Measurements from ENCODE around the gene METTL16. TPM values are rescaled to one million over a fixed set of nuclear protein-coding genes. Genes with fewer than 3 reads are reported as not detected.
A peak's percentile ranks its signal among the peaks of the same experiment; 100 is the strongest.
"Not testable (repeated sequence)": the region's sequence is repeated elsewhere in the genome, so short reads cannot be mapped to it uniquely, and the experiment has no call there.

Gene METTL16
- total RNA-seq = 10 to 100 TPM; 50.1 to 51.8 TPM
- polyA plus RNA-seq = 10 to 100 TPM in 1 of 2 donors, 1 to 10 TPM in 1; 7.5 to 28.9 TPM

- Histone ChIP-seq H3K36me3 (ENCODE audit: insufficient read depth, low read length) (no peaks in the 10 kb centered on the region), H3K27me3 (ENCODE audit: insufficient read depth, low read length) (no peaks in the 10 kb centered on the region), H3K4me1 (ENCODE audit: insufficient read depth, low read length) (peaks cover 36% of the 10 kb centered on the region), H3K9me3 (ENCODE audit: control insufficient read depth in 1 of 2, low read length in 2 of 2) (no peaks in the 10 kb centered on the region), H3K27ac (ENCODE audit: low read depth, low read length) (peak within 1 kb of the TSS; percentile 77), H3K4me3 (ENCODE audit: low read length in 2 of 2) (peak within 1 kb of the TSS; percentile 77 to 99)
- CTCF ChIA-PET (ENCODE audit: partially characterized antibody) = interaction anchor here (1.1 to 1.8 kb wide), 3 partner anchors 12 to 96 kb away, joined by 4 to 7 read pairs (median 5); no protein-coding TSS in a partner anchor
- intact Hi-C loops (cut with micrococcal nuclease) = loop anchor here (1.0 to 2.0 kb wide), 4 partner anchors 82 to 200 kb away; partner anchors contain the start of genes CLUH, MNT and PAFAH1B1
- Mint-ChIP-seq H3K4me3 (peak within 1 kb of the TSS in 4 of 8 donors; percentile 53 to 66 (median 59)), H3K9me3 (no peaks in the 10 kb centered on the region), H3K36me3 (peaks cover 8 to 13% of the 10 kb centered on the region in 2 donors), H3K27me3 (no peaks in the 10 kb centered on the region), H3K4me1 (peaks cover 13 to 20% (median 16%) of the 10 kb centered on the region in 4 donors), H3K27ac (peak within 1 kb of the TSS in 6 of 7 donors; percentile 35 to 89 (median 42))
- DNase-seq = peak; percentile 94 to 99 (median 96)
- POLR2A ChIA-PET (ENCODE audit: partially characterized antibody) = interaction anchor here (0.8 to 2.2 kb wide), 13 partner anchors 12 to 487 kb away, joined by 3 to 26 read pairs (median 4); partner anchors contain the start of genes PAFAH1B1, RTN4RL1, SMG6 and TSR1
These were observed at the start of gene METTL16 for GRCh38 chr17:2511462-2512369. Gene METTL16 (minus strand): TSS chr17:2511888. CDS start chr17:2502331, 9,557 bp downstream.

- intact Hi-C loops (cut with micrococcal nuclease) = no loop called here
- H3K4me3 ChIP-seq (ENCODE audit: low read length in 2 of 2) = no peak overlapping the region
- no peak overlapping the region for H3K4me3 Mint-ChIP-seq
- POLR2A ChIA-PET (ENCODE audit: partially characterized antibody) = no interaction called here
- H3K27ac Mint-ChIP-seq = no peak overlapping the region
- no peak overlapping the region for H3K27ac ChIP-seq (ENCODE audit: low read depth, low read length)
- H3K9me3 ChIP-seq (ENCODE audit: control insufficient read depth in 1 of 2, low read length in 2 of 2) = no peaks in the 10 kb centered on the region
- H3K4me1 ChIP-seq (ENCODE audit: insufficient read depth, low read length) = no peaks in the 10 kb centered on the region
- H3K4me1 Mint-ChIP-seq = peaks cover 0 to 11% (median 4%) of the 10 kb centered on the region in 4 donors
- peaks cover 5 to 12% of the 10 kb centered on the region in 2 donors for H3K27me3 Mint-ChIP-seq
- H3K27me3 ChIP-seq (ENCODE audit: insufficient read depth, low read length) = no peaks in the 10 kb centered on the region
- peaks cover 0 to 8% (median 0%) of the 10 kb centered on the region in 8 donors for H3K9me3 Mint-ChIP-seq
- H3K36me3 Mint-ChIP-seq = no peaks in the 10 kb centered on the region
- CTCF ChIA-PET (ENCODE audit: partially characterized antibody) = interaction anchor here (0.7 kb wide), 1 partner anchor 672 kb away, joined by 3 read pairs; no protein-coding TSS in a partner anchor
- H3K36me3 ChIP-seq (ENCODE audit: insufficient read depth, low read length) = no peaks in the 10 kb centered on the region
- no peak for DNase-seq
These were observed 49.0 kb upstream of the METTL16 start for GRCh38 chr17:2560658-2561057.

GRCh38 chr17:2551928-2552327, 40.2 kb upstream of the METTL16 start:
- no peak for DNase-seq
- Histone ChIP-seq H3K4me1 (ENCODE audit: insufficient read depth, low read length) (no peaks in the 10 kb centered on the region), H3K9me3 (ENCODE audit: control insufficient read depth in 1 of 2, low read length in 2 of 2) (no peaks in the 10 kb centered on the region), H3K27me3 (ENCODE audit: insufficient read depth, low read length) (no peaks in the 10 kb centered on the region), H3K36me3 (ENCODE audit: insufficient read depth, low read length) (no peaks in the 10 kb centered on the region), H3K4me3 (ENCODE audit: low read length in 2 of 2) (no peak overlapping the region), H3K27ac (ENCODE audit: low read depth, low read length) (no peak overlapping the region)
- ChIA-PET POLR2A (ENCODE audit: partially characterized antibody) (no interaction called here), CTCF (ENCODE audit: partially characterized antibody) (no interaction called here)
- Mint-ChIP-seq H3K27me3 (peaks cover 6 to 10% of the 10 kb centered on the region in 2 donors), H3K36me3 (no peaks in the 10 kb centered on the region), H3K4me1 (no peaks in the 10 kb centered on the region), H3K27ac (peak overlapping the region in 1 of 7 donors; percentile 42), H3K9me3 (peaks cover 0 to 3% (median 0%) of the 10 kb centered on the region in 8 donors), H3K4me3 (no peak overlapping the region)
- intact Hi-C loops (cut with micrococcal nuclease) = no loop called here

GRCh38 chr17:2551493-2551892, 39.8 kb upstream of the METTL16 start:
- CTCF ChIA-PET (ENCODE audit: partially characterized antibody) = no interaction called here
- Histone ChIP-seq H3K36me3 (ENCODE audit: insufficient read depth, low read length) (no peaks in the 10 kb centered on the region), H3K4me3 (ENCODE audit: low read length in 2 of 2) (no peak overlapping the region), H3K27ac (ENCODE audit: low read depth, low read length) (no peak overlapping the region), H3K27me3 (ENCODE audit: insufficient read depth, low read length) (no peaks in the 10 kb centered on the region), H3K4me1 (ENCODE audit: insufficient read depth, low read length) (no peaks in the 10 kb centered on the region), H3K9me3 (ENCODE audit: control insufficient read depth in 1 of 2, low read length in 2 of 2) (no peaks in the 10 kb centered on the region)
- Mint-ChIP-seq H3K27ac (no peak overlapping the region), H3K9me3 (peaks cover 0 to 3% (median 0%) of the 10 kb centered on the region in 8 donors), H3K27me3 (peaks cover 6 to 7% of the 10 kb centered on the region in 2 donors), H3K4me3 (no peak overlapping the region), H3K4me1 (no peaks in the 10 kb centered on the region), H3K36me3 (no peaks in the 10 kb centered on the region)
- intact Hi-C loops (cut with micrococcal nuclease) = no loop called here
- DNase-seq = no peak
- POLR2A ChIA-PET (ENCODE audit: partially characterized antibody) = no interaction called here

GRCh38 chr17:2549392-2550211, 37.9 kb upstream of the METTL16 start:
- H3K27me3 ChIP-seq (ENCODE audit: insufficient read depth, low read length) = no peaks in the 10 kb centered on the region
- H3K4me1 ChIP-seq (ENCODE audit: insufficient read depth, low read length) = no peaks in the 10 kb centered on the region
- H3K36me3 Mint-ChIP-seq = no peaks in the 10 kb centered on the region
- no peak overlapping the region for H3K4me3 Mint-ChIP-seq
- POLR2A ChIA-PET (ENCODE audit: partially characterized antibody) = no interaction called here
- no peak for DNase-seq
- no peak overlapping the region for H3K27ac ChIP-seq (ENCODE audit: low read depth, low read length)
- no peaks in the 10 kb centered on the region for H3K36me3 ChIP-seq (ENCODE audit: insufficient read depth, low read length)
- no peak overlapping the region for H3K27ac Mint-ChIP-seq
- CTCF ChIA-PET (ENCODE audit: partially characterized antibody) = interaction anchor here (1.4 kb wide), 1 partner anchor 10 kb away, joined by 3 read pairs; no protein-coding TSS in a partner anchor
- H3K9me3 Mint-ChIP-seq = peaks cover 0 to 3% (median 0%) of the 10 kb centered on the region in 8 donors
- H3K4me1 Mint-ChIP-seq = no peaks in the 10 kb centered on the region
- peaks cover 6 to 7% of the 10 kb centered on the region in 2 donors for H3K27me3 Mint-ChIP-seq
- H3K4me3 ChIP-seq (ENCODE audit: low read length in 2 of 2) = no peak overlapping the region
- intact Hi-C loops (cut with micrococcal nuclease) = no loop called here
- H3K9me3 ChIP-seq (ENCODE audit: control insufficient read depth in 1 of 2, low read length in 2 of 2) = no peaks in the 10 kb centered on the region

GRCh38 chr17:2548026-2548425, 36.3 kb upstream of the METTL16 start:
- CTCF ChIA-PET (ENCODE audit: partially characterized antibody) = interaction anchor here (1.4 kb wide), 1 partner anchor 9 kb away, joined by 3 read pairs; no protein-coding TSS in a partner anchor
- H3K4me1 Mint-ChIP-seq; H3K4me1 ChIP-seq (ENCODE audit: insufficient read depth, low read length); H3K4me3 Mint-ChIP-seq; H3K9me3 Mint-ChIP-seq; H3K27ac ChIP-seq (ENCODE audit: low read depth, low read length); H3K27ac Mint-ChIP-seq; H3K4me3 ChIP-seq (ENCODE audit: low read length in 2 of 2); POLR2A ChIA-PET (ENCODE audit: partially characterized antibody); H3K36me3 ChIP-seq (ENCODE audit: insufficient read depth, low read length); H3K27me3 Mint-ChIP-seq; H3K36me3 Mint-ChIP-seq; H3K27me3 ChIP-seq (ENCODE audit: insufficient read depth, low read length); intact Hi-C loops (cut with micrococcal nuclease); H3K9me3 ChIP-seq (ENCODE audit: control insufficient read depth in 1 of 2, low read length in 2 of 2); DNase-seq: not testable (repeated sequence)

GRCh38 chr17:2547176-2547575, 35.5 kb upstream of the METTL16 start:
- H3K36me3 ChIP-seq (ENCODE audit: insufficient read depth, low read length) = no peaks in the 10 kb centered on the region
- H3K27me3 Mint-ChIP-seq = peaks cover 3 to 8% of the 10 kb centered on the region in 2 donors
- H3K4me1 Mint-ChIP-seq = no peaks in the 10 kb centered on the region
- H3K4me3 Mint-ChIP-seq = no peak overlapping the region
- DNase-seq = no peak
- H3K27ac ChIP-seq (ENCODE audit: low read depth, low read length) = no peak overlapping the region
- ChIA-PET POLR2A (ENCODE audit: partially characterized antibody) (no interaction called here), CTCF (ENCODE audit: partially characterized antibody) (no interaction called here)
- no peaks in the 10 kb centered on the region for H3K36me3 Mint-ChIP-seq
- no peak overlapping the region for H3K27ac Mint-ChIP-seq
- H3K9me3 ChIP-seq (ENCODE audit: control insufficient read depth in 1 of 2, low read length in 2 of 2) = no peaks in the 10 kb centered on the region
- no peak overlapping the region for H3K4me3 ChIP-seq (ENCODE audit: low read length in 2 of 2)
- H3K27me3 ChIP-seq (ENCODE audit: insufficient read depth, low read length) = no peaks in the 10 kb centered on the region
- peaks cover 0 to 3% (median 0%) of the 10 kb centered on the region in 8 donors for H3K9me3 Mint-ChIP-seq
- intact Hi-C loops (cut with micrococcal nuclease) = no loop called here
- H3K4me1 ChIP-seq (ENCODE audit: insufficient read depth, low read length) = no peaks in the 10 kb centered on the region

Data from CD4-positive, alpha-beta memory T cell (primary cell).